ENCODE measurements around the gene ELMO3. TPM values are rescaled to one million over a fixed set of nuclear protein-coding genes. Genes with fewer than 3 reads are reported as not detected.
A peak's percentile ranks its signal among the peaks of the same experiment; 100 is the strongest.

Gene ELMO3
- total and polyA plus RNA-seq, 2 donors, result 2.7 to 6.4 TPM

DNA sequence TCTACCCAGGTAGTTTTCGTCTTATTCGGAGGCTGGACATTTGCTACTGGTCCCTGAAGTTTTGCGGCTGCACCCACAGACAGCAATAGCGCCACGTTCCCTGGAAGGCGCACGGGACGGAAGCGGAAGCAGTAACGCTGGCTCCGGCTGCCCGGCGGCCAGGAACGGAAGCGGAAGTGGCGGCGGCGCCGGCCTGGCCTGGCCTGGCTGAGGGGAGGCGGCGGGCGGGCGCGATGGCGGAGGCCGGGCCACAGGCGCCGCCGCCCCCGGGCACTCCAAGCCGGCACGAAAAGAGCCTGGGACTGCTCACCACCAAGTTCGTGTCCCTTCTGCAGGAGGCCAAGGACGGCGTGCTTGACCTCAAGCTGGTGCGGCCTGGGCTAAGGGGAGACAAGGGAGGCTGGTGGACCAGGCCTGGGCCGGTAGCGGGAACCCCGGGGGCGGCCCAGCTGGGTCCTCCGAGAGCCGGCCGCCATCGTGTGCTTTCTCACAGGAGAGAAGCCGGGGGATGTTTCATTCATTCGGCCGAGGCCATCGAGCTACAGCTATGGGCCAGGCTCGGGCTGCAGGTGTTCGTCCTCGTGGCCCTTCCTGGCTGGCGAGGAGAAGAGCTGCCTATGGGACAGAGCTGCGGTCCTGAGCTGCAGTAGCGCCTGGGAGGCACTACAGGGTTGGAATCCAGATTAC, 6.8 kb upstream of the ELMO3 start, which contains the start of gene E2F4:
TSS of gene E2F4 (plus strand) at position 161 of the 687 bp plus-strand sequence. CDS start at position 234, 73 bp downstream.
- H3K4me1 ChIP-seq (ENCODE audit: insufficient read depth), result no peaks in the 10 kb centered on the region
- no peak within 1 kb of the TSS for H3K27ac ChIP-seq (ENCODE audit: low read depth)
- under 1% methylated on average over 54 of the region's 54 CpGs for WGBS
- no peak for DNase-seq (ENCODE audit: extremely low spot score)
- peak within 1 kb of the TSS; percentile 68 for H3K4me3 ChIP-seq (ENCODE audit: low read depth, low read length)
- H3K36me3 ChIP-seq (ENCODE audit: insufficient read depth), result peaks cover 8% of the 10 kb centered on the region

DNA sequence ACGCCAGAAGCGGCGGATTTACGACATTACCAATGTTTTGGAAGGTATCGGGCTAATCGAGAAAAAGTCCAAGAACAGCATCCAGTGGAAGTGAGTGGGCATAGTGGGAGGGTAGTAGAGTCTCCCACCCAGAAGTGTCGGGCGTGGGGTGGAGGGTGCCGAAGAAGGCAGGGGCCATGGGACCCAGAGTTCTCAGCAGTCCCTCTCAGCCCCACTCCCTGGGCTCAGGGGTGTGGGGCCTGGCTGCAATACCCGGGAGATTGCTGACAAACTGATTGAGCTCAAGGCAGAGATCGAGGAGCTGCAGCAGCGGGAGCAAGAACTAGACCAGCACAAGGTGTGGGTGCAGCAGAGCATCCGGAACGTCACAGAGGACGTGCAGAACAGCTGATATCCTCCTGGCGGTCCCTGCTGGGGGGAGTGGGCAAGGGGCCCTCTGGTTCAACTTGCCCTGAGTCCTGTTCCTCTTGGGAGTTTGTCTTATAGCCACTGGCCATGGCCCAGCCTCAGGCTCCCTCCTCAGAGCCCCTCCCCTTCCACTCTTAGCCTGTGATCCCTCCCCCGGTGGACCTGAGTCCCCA, 6.1 kb upstream of the ELMO3 start:
- 26% methylated on average over 17 of the region's 17 CpGs for WGBS
- Histone ChIP-seq H3K36me3 (ENCODE audit: insufficient read depth) (peaks cover 8% of the 10 kb centered on the region), H3K4me3 (ENCODE audit: low read depth, low read length) (peak overlapping the region; percentile 68), H3K4me1 (ENCODE audit: insufficient read depth) (no peaks in the 10 kb centered on the region), H3K27ac (ENCODE audit: low read depth) (no peak overlapping the region)
- DNase-seq (ENCODE audit: extremely low spot score), result no peak

DNA sequence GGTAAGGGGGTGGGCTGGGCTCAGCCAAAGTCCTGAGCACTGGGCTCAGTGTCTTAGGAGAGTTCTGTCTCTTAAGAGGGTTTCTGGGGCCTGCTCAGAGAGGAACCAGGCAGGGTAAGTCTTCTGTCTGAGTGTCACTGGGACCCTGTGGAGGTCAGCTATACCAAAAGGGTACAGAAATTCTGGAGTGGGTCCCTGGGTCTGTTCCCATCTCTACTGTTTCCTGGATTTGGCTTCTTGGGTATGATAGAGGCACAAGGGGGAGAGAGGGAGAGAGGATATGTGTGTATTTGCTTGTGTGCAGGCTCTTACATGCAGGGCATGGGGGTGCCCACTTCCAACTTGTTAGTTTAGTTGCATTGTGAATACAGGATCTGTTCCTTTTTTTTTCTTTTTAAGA, 5.4 kb upstream of the ELMO3 start:
- Histone ChIP-seq H3K27ac (ENCODE audit: low read depth) (no peak overlapping the region), H3K4me3 (ENCODE audit: low read depth, low read length) (no peak overlapping the region), H3K36me3 (ENCODE audit: insufficient read depth) (peaks cover 8% of the 10 kb centered on the region), H3K4me1 (ENCODE audit: insufficient read depth) (no peaks in the 10 kb centered on the region)
- no peak for DNase-seq (ENCODE audit: extremely low spot score)

DNA sequence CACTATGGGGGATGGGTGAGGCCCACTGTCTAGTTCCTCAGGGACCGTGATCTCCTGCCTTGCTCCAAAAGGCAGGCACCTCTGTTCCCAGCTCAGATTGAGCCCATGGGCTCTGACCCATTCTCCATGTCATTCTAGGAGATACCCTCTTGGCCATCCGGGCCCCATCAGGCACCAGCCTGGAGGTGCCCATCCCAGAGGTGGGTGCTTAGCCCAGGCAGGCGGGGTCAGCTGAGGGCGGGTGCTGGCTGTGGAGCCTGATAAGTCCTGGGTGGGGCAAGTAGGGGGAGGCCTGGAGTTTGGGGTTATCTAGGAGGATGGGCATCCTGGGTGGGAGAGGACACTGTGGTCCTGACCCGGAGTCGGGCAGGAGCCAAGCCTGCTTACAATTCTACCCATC, 4.7 kb upstream of the ELMO3 start:
- Histone ChIP-seq H3K36me3 (ENCODE audit: insufficient read depth) (peaks cover 8% of the 10 kb centered on the region), H3K4me1 (ENCODE audit: insufficient read depth) (no peaks in the 10 kb centered on the region), H3K27ac (ENCODE audit: low read depth) (no peak overlapping the region), H3K4me3 (ENCODE audit: low read depth, low read length) (no peak overlapping the region)
- DNase-seq (ENCODE audit: extremely low spot score), result no peak
- WGBS, result 88% methylated on average over 6 of the region's 6 CpGs

DNA sequence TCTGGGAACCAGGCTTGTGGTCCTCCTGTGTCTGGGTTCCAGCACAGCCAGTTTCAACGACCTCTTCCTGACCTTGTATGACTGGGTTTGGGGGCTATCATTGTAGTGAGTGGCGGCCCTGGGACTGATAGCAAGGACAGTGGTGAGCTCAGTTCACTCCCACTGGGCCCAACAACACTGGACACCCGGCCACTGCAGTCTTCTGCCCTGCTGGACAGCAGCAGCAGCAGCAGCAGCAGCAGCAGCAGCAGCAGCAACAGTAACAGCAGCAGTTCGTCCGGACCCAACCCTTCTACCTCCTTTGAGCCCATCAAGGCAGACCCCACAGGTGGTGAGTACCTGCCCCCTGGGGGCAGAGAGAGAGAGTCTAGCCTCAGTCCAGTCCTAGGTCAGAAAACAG, 3.3 kb upstream of the ELMO3 start:
- Histone ChIP-seq H3K27ac (ENCODE audit: low read depth) (no peak overlapping the region), H3K4me3 (ENCODE audit: low read depth, low read length) (no peak overlapping the region), H3K36me3 (ENCODE audit: insufficient read depth) (peaks cover 8% of the 10 kb centered on the region), H3K4me1 (ENCODE audit: insufficient read depth) (no peaks in the 10 kb centered on the region)
- WGBS, result 88% methylated on average over 5 of the region's 5 CpGs
- DNase-seq (ENCODE audit: extremely low spot score), result no peak

DNA sequence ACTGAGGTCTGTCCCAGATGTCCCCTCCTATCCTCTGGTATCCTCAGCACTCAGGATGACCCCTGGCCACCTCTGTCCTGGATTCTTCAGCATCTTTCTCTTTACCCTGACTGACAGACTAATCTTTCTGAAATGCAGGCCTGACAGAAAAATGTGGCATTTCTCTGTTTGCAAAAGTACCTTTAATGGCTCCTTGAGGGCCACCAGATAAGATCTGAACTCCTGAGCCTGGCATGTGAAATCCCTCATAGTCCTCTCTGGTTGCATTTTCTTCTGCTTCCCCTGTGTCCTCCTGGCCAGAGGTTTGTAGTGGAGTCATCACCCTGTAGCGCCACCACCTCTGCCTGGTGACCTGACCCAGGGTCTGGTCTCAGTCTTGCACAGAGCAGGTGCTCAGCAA, 2.0 kb upstream of the ELMO3 start:
- Histone ChIP-seq H3K4me3 (ENCODE audit: low read depth, low read length) (no peak overlapping the region), H3K4me1 (ENCODE audit: insufficient read depth) (no peaks in the 10 kb centered on the region), H3K27ac (ENCODE audit: low read depth) (no peak overlapping the region), H3K36me3 (ENCODE audit: insufficient read depth) (peaks cover 8% of the 10 kb centered on the region)
- DNase-seq (ENCODE audit: extremely low spot score), result no peak
- WGBS, result 95% methylated on average over 1 of the region's 1 CpG

DNA sequence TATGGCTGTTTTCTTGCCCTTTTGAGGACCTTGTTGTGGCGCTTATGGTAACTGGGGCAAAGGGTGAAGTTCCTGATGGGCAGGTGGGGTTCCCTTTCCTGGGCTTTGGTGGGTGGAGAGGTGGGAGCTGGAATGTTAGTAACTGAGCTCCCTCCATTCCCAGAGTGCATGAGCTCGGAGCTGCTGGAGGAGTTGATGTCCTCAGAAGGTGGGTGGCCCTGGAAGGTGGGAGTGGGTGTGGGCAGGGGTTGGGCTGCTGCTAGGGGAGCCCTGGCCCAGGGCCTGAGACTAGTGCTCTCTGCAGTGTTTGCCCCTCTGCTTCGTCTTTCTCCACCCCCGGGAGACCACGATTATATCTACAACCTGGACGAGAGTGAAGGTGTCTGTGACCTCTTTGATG, 1.2 kb upstream of the ELMO3 start:
- Histone ChIP-seq H3K27ac (ENCODE audit: low read depth) (no peak overlapping the region), H3K4me3 (ENCODE audit: low read depth, low read length) (no peak overlapping the region), H3K36me3 (ENCODE audit: insufficient read depth) (peaks cover 8% of the 10 kb centered on the region), H3K4me1 (ENCODE audit: insufficient read depth) (no peaks in the 10 kb centered on the region)
- 76% methylated on average over 6 of the region's 6 CpGs for WGBS
- no peak for DNase-seq (ENCODE audit: extremely low spot score)

DNA sequence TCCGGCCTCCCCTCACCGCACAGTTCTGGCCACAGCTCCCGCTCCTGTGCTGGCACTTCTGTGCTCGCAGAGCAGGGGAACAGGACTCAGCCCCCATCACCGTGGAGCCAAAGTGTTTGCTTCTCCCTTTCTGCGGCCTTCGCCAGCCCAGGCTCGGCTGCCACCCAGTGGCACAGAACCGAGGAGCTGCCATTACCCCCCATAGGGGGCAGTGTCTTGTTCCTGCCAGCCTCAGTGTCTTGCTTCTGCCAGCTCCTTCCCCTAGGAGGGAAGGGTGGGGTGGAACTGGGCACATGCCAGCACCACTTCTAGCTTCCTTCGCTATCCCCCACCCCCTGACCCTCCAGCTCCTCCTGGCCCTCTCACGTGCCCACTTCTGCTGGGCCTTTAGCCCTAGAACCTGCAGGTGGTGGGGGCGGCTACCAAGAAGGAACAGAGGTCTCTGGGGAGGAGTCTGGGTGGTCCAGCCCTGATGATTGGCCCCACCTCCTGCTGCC, 645 bp upstream of the ELMO3 start:
- 54% methylated on average over 12 of the region's 12 CpGs for WGBS
- peaks cover 12% of the 10 kb centered on the region for H3K36me3 ChIP-seq (ENCODE audit: insufficient read depth)
- peak overlapping the region; percentile 49 for H3K27ac ChIP-seq (ENCODE audit: low read depth)

DNA sequence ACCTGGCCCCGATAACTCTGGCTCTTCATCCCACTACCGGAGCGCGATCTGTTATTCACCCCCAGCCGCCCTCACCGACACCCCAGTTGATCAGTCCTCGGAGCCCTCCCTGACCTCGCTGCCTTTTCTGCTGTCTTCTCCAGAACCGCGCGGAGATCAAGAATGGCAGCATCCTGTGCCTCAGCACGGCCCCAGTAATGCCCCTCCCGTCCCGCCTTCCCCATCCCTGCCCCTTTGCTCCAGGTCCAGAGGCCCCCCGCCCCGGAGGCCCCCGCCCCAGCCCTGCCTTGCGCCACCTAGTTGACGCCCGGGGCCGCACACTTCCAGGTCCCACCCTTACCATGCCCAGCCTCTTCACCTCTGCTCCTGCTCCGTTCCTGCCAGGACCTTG, 872 bp downstream of the ELMO3 start:
- DNase-seq (ENCODE audit: extremely low spot score), result no peak
- H3K4me1 ChIP-seq (ENCODE audit: insufficient read depth), result no peaks in the 10 kb centered on the region
- no peak overlapping the region for H3K4me3 ChIP-seq (ENCODE audit: low read depth, low read length)
- peaks cover 9% of the 10 kb centered on the region for H3K36me3 ChIP-seq (ENCODE audit: insufficient read depth)
- H3K27ac ChIP-seq (ENCODE audit: low read depth), result no peak overlapping the region
- 29% methylated on average over 22 of the region's 22 CpGs for whole genome bisulfite sequencing

More for the DNA sequence above, 645 bp upstream of the ELMO3 start:
- Histone ChIP-seq H3K4me1 (ENCODE audit: insufficient read depth) (no peaks in the 10 kb centered on the region), H3K4me3 (ENCODE audit: low read depth, low read length) (no peak overlapping the region)
- no peak for DNase-seq (ENCODE audit: extremely low spot score)

DNA sequence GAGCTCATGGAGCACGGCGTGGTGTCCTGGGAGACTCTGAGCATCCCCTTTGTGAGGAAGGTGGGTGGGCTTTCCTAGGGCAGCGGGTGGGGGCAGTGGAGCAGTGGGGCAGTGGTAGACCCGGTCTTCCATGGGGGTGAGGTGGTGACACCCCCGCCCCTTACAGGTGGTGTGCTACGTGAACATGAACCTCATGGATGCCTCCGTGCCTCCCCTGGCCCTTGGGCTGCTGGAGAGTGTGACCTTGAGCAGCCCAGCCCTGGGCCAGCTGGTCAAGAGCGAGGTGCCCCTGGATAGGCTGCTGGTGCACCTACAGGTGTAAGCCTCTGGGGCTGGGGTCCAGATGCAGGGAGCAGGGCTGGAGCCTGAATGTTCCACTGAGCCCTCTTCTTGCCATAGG, 1.6 kb downstream of the ELMO3 start:
- 92% methylated on average over 8 of the region's 8 CpGs for WGBS
- H3K36me3 ChIP-seq (ENCODE audit: insufficient read depth), result peaks cover 6% of the 10 kb centered on the region

DNA sequence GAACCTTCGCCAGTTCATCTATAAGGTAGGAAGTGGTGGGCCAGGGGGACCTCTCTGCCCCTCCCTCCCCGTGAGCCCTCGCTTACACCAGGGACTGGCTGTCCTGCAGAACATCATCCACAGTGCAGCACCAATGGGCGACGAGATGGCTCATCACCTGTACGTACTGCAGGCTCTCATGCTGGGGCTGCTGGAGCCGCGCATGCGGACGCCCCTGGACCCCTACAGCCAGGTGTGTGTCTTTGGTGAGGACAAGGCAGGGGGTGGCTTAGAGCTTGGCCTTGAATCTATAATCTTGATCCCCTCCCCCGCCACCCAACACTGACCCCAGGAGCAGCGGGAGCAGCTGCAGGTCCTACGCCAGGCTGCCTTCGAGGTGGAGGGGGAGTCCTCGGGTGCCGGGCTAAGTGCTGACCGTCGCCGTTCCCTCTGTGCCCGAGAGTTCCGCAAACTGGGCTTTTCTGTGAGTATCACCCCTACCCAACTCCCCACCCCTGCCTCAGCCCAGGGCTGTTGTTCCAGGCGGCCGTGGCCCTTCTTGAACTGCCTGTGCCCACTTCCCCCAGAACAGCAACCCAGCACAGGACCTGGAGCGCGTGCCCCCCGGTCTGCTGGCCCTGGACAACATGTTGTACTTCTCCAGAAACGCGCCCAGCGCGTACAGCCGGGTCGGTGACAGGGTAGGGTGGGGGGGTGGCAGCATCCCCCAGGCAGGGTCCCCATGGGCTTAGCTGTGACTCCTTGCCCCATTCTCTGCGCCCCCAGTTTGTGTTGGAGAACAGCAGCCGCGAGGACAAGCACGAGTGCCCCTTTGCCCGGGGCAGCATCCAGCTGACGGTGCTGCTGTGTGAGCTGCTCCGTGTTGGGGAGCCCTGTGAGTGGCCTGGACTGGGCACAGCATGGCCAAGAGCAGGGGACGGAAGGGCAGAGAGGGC, 2.7 kb downstream of the ELMO3 start:
- Histone ChIP-seq H3K4me1 (ENCODE audit: insufficient read depth) (no peaks in the 10 kb centered on the region), H3K36me3 (ENCODE audit: insufficient read depth) (peaks cover 5% of the 10 kb centered on the region), H3K27ac (ENCODE audit: low read depth) (no peak overlapping the region), H3K4me3 (ENCODE audit: low read depth, low read length) (no peak overlapping the region)
- WGBS, result 94% methylated on average over 40 of the region's 40 CpGs
- no peak for DNase-seq (ENCODE audit: extremely low spot score)

More for the DNA sequence above, 1.6 kb downstream of the ELMO3 start:
- Histone ChIP-seq H3K4me1 (ENCODE audit: insufficient read depth) (no peaks in the 10 kb centered on the region), H3K4me3 (ENCODE audit: low read depth, low read length) (no peak overlapping the region), H3K27ac (ENCODE audit: low read depth) (no peak overlapping the region)
- no peak for DNase-seq (ENCODE audit: extremely low spot score)

DNA sequence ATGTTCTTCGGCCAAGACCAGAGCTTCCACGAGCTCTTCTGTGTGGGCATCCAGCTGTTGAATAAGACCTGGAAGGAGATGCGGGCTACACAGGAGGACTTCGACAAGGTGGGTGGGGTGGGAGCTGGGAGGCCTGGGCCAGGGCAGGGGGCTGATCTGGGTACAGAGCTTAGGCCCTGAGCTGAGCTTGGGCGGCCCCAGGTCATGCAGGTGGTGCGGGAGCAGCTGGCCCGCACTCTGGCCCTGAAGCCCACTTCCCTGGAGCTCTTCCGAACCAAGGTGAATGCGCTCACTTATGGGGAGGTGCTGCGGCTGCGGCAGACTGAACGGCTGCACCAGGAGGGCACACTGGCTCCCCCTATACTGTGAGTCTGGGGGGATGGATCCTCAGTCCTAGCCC, 3.5 kb downstream of the ELMO3 start:
- WGBS, result 95% methylated on average over 12 of the region's 12 CpGs
- no peaks in the 10 kb centered on the region for H3K4me1 ChIP-seq (ENCODE audit: insufficient read depth)
- H3K36me3 ChIP-seq (ENCODE audit: insufficient read depth), result peaks cover 5% of the 10 kb centered on the region

DNA sequence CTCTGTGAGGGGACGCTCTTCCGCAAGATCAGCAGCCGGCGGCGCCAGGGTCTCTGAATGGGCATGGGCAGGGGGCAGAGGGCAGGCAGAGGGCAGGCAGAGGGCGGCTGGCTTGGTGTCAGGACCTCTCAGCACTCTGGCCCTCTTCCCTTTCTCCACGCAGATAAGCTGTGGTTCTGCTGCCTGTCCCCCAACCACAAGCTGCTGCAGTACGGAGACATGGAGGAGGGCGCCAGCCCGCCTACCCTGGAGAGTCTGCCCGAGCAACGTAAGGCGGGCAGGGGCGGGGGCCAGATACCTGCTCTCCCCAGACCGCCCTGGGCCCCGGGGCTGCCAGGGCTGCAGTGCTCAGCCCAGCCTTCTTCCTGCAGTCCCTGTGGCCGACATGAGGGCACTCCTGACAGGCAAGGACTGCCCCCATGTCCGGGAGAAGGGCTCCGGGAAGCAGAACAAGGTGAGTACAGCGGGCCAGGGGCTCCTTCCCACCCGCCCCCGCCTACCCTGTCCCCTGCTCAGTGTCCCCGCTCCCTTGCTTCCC, 4.1 kb downstream of the ELMO3 start:
- Histone ChIP-seq H3K27ac (ENCODE audit: low read depth) (no peak overlapping the region), H3K4me1 (ENCODE audit: insufficient read depth) (no peaks in the 10 kb centered on the region), H3K4me3 (ENCODE audit: low read depth, low read length) (no peak overlapping the region), H3K36me3 (ENCODE audit: insufficient read depth) (peaks cover 5% of the 10 kb centered on the region)
- no peak for DNase-seq (ENCODE audit: extremely low spot score)
- 88% methylated on average over 23 of the region's 23 CpGs for WGBS

More for the DNA sequence above, 3.5 kb downstream of the ELMO3 start:
- no peak overlapping the region for H3K27ac ChIP-seq (ENCODE audit: low read depth)
- no peak for DNase-seq (ENCODE audit: extremely low spot score)
- no peak overlapping the region for H3K4me3 ChIP-seq (ENCODE audit: low read depth, low read length)

Data from urinary bladder (tissue), 4 donors.